HepG2 (cell line): ENCODE results near the gene MEX3D. TPM values are rescaled to one million over a fixed set of nuclear protein-coding genes. Genes with fewer than 3 reads are reported as not detected.

ENCODE experiments used
- ATF3 ChIP-seq: sonication (generic); formaldehyde crosslinking; IDR thresholded peaks from 2 replicates; pipeline ENCODE4 v1.4.0; 2020; ENCODE audit warnings: missing genetic modification reagents
- FOXC1 ChIP-seq: sonication (generic); formaldehyde crosslinking; IDR thresholded peaks from 2 replicates; pipeline ENCODE4 v1.8.0; 2022; ENCODE audit warnings: mild to moderate bottlenecking, missing genetic modification reagents, borderline replicate concordance
- GATAD1 ChIP-seq: IDR thresholded peaks from 2 replicates; pipeline ENCODE4 v1.6.1; 2016; ENCODE audit warnings: missing genetic modification reagents, missing compliant biosample characterization
- HIVEP1 ChIP-seq: sonication (generic); formaldehyde crosslinking; IDR thresholded peaks from 2 replicates; pipeline ENCODE4 v1.4.0; 2020; ENCODE audit warnings: mild to moderate bottlenecking, missing genetic modification reagents
- HMG20B ChIP-seq: conservative IDR thresholded peaks from 2 replicates; pipeline ENCODE4 v1.6.1; 2016; ENCODE audit warnings: missing genetic modification reagents, missing compliant biosample characterization
- HOXA7 ChIP-seq: sonication (generic); formaldehyde crosslinking; IDR thresholded peaks from 2 replicates; pipeline ENCODE4 v1.8.1; 2022; ENCODE audit warnings: mild to moderate bottlenecking, missing genetic modification reagents, moderate library complexity
- MED8 ChIP-seq: sonication (generic); formaldehyde crosslinking; IDR thresholded peaks from 2 replicates; pipeline ENCODE4 v1.8.1; 2023; ENCODE audit warnings: mild to moderate bottlenecking, missing genetic modification reagents; ENCODE audit not compliant: insufficient replicate concordance
- MXD3 ChIP-seq: IDR thresholded peaks from 2 replicates; pipeline ENCODE4 v1.6.1; 2016; ENCODE audit warnings: mild to moderate bottlenecking, missing biosample characterization, missing genetic modification reagents
- PLSCR1 ChIP-seq: sonication (generic); formaldehyde crosslinking; IDR thresholded peaks from 2 replicates; pipeline ENCODE4 v1.5.0; 2020; ENCODE audit warnings: missing genetic modification reagents, mild to moderate bottlenecking, borderline replicate concordance
- RXRB ChIP-seq: IDR thresholded peaks from 2 replicates; pipeline ENCODE4 v1.6.1; 2016; ENCODE audit warnings: borderline replicate concordance, missing genetic modification reagents, missing compliant biosample characterization
- SAFB2 ChIP-seq: sonication (generic); formaldehyde crosslinking; IDR thresholded peaks from 2 replicates; pipeline ENCODE4 v1.5.1; 2020; ENCODE audit warnings: missing genetic modification reagents, low read depth, mild to moderate bottlenecking, borderline replicate concordance
- SP5 ChIP-seq: IDR thresholded peaks from 2 replicates; pipeline ENCODE4 v1.6.1; 2016; ENCODE audit warnings: low read depth, borderline replicate concordance
- SPEN ChIP-seq: sonication (generic); formaldehyde crosslinking; IDR thresholded peaks from 2 replicates; pipeline ENCODE4 v1.5.1; 2020; ENCODE audit warnings: low read depth, mild to moderate bottlenecking, missing genetic modification reagents
- SRSF1 ChIP-seq: fragments of 200-400 bp; formaldehyde crosslinking; optimal IDR thresholded peaks from 2 replicates; pipeline ENCODE3; 2017; ENCODE audit warnings: mild to moderate bottlenecking, low read depth, low read length, moderate library complexity
- ZBTB38 ChIP-seq: sonication (generic); formaldehyde crosslinking; IDR thresholded peaks from 2 replicates; pipeline ENCODE4 v1.5.1; 2020; ENCODE audit warnings: mild to moderate bottlenecking, missing genetic modification reagents
- ZFP36L2 ChIP-seq: sonication (generic); formaldehyde crosslinking; IDR thresholded peaks from 2 replicates; pipeline ENCODE4 v1.4.0; 2020; ENCODE audit warnings: missing genetic modification reagents
- ZFP90 ChIP-seq: sonication (generic); formaldehyde crosslinking; IDR thresholded peaks from 2 replicates; pipeline ENCODE4 v1.8.0; 2022; ENCODE audit warnings: missing genetic modification reagents, mild to moderate bottlenecking, inconsistent platforms, borderline replicate concordance
- ZIK1 ChIP-seq: sonication (generic); formaldehyde crosslinking; IDR thresholded peaks from 2 replicates; pipeline ENCODE4 v1.5.0; 2020; ENCODE audit warnings: mild to moderate bottlenecking, low read depth, missing genetic modification reagents, borderline replicate concordance
- ZNF205 ChIP-seq: IDR thresholded peaks from 2 replicates; pipeline ENCODE4 v1.6.1; 2018; ENCODE audit warnings: missing biosample characterization, missing genetic modification reagents
- ZNF235 ChIP-seq: sonication (generic); formaldehyde crosslinking; IDR thresholded peaks from 2 replicates; pipeline ENCODE4 v1.8.1; 2023; ENCODE audit warnings: mild to moderate bottlenecking, missing genetic modification reagents, borderline replicate concordance
- ZNF441 ChIP-seq: sonication (generic); formaldehyde crosslinking; IDR thresholded peaks from 2 replicates; pipeline ENCODE4 v1.7.0; 2021; ENCODE audit warnings: missing genetic modification reagents, borderline replicate concordance
- ZNF513 ChIP-seq: sonication (generic); formaldehyde crosslinking; conservative IDR thresholded peaks from 2 replicates; pipeline ENCODE4 v1.5.0; 2020; ENCODE audit warnings: missing genetic modification reagents
- ZNF607 ChIP-seq: sonication (generic); formaldehyde crosslinking; IDR thresholded peaks from 2 replicates; pipeline ENCODE4 v1.5.1; 2020; ENCODE audit warnings: missing genetic modification reagents, mild to moderate bottlenecking, borderline replicate concordance
- ZNF616 ChIP-seq: sonication (generic); formaldehyde crosslinking; IDR thresholded peaks from 2 replicates; pipeline ENCODE4 v1.5.0; 2020; ENCODE audit warnings: low read depth, mild to moderate bottlenecking, missing genetic modification reagents
- ZNF772 ChIP-seq: sonication (generic); formaldehyde crosslinking; IDR thresholded peaks from 2 replicates; pipeline ENCODE4 v1.5.0; 2020; ENCODE audit warnings: mild to moderate bottlenecking, missing genetic modification reagents
- ZNF788 ChIP-seq: sonication (generic); formaldehyde crosslinking; IDR thresholded peaks from 2 replicates; pipeline ENCODE4 v1.5.0; 2020; ENCODE audit warnings: mild to moderate bottlenecking, missing genetic modification reagents, borderline replicate concordance
- polyA plus RNA-seq, 8 experiments: library from polyadenylated mRNA; depleted of rRNA in 3 of 8; stranded (reverse) in 7 of 8; unstranded in 1 of 8; fragments of >200 nt; fragmentation: Illumina TruSeq in 4 of 8; extraction: Trizol in 4 of 8; gene quantifications; 2 replicates each; pipeline versions ENCODE4 v1.2.1 to v1.2.3, GENCODE V29; 2011 to 2016; ENCODE audit warnings: low read depth in 4 of 8, missing spikeins in 1 of 8, mixed read lengths in 1 of 8; ENCODE audit not compliant: insufficient read depth in 1 of 8
- total RNA-seq, 5 experiments: library from RNA; depleted of rRNA; stranded (reverse); fragments of >200 nt; fragmentation: Illumina TruSeq; extraction: Trizol; gene quantifications; 2 replicates each; pipeline ENCODE4 v1.2.3, GENCODE V29; 2016; ENCODE audit warnings: low read depth in 1 of 5

Gene MEX3D
- total and polyA plus RNA-seq, 2 of the 13 experiments (the other 11 are each of a cell fraction or from before 2014, with no cell fraction given), result 3.6 to 17.1 TPM

- TF ChIP-seq ZNF788 (CRISPR knock-in tag) (peak; percentile 68; the same call in 1 of the 2 replicates), ZNF235 (CRISPR knock-in tag) (0 out of 2 replicates have a peak, but pooled peaks have one; percentile 50), ZNF513 (CRISPR knock-in tag) (no peak), ZIK1 (CRISPR knock-in tag) (peak; percentile 91; the same call in 1 of the 2 replicates), GATAD1 (CRISPR knock-in tag) (peak; percentile 74), FOXC1 (CRISPR knock-in tag) (no peak), ZNF441 (0 out of 2 replicates have a peak, but pooled peaks have one; percentile 60), HOXA7 (CRISPR knock-in tag) (no peak), ZNF772 (peak; percentile 52; the same call in 1 of the 2 replicates), ZNF607 (peak; percentile 94), SAFB2 (peak; percentile 72; the same call in 1 of the 2 replicates), SPEN (CRISPR knock-in tag) (peak; percentile 92), ZFP36L2 (CRISPR knock-in tag) (no peak), ZFP90 (CRISPR knock-in tag) (0 out of 2 replicates have a peak, but pooled peaks have one; percentile 43), MXD3 (CRISPR knock-in tag) (peak; percentile 77; the same call in 1 of the 2 replicates), HMG20B (CRISPR knock-in tag) (0 out of 2 replicates have a peak, but pooled peaks have one; percentile 29), ATF3 (CRISPR knock-in tag) (peak; percentile 40; the same call in 1 of the 2 replicates), MED8 (peak; percentile 73), ZNF205 (CRISPR knock-in tag) (0 out of 2 replicates have a peak, but pooled peaks have one; percentile 31), ZBTB38 (CRISPR knock-in tag) (0 out of 2 replicates have a peak, but pooled peaks have one; percentile 29), SRSF1 (no peak), PLSCR1 (CRISPR knock-in tag) (no peak), ZNF616 (CRISPR knock-in tag) (peak; percentile 93), RXRB (CRISPR knock-in tag) (no peak), HIVEP1 (0 out of 2 replicates have a peak, but pooled peaks have one; percentile 60), SP5 (CRISPR knock-in tag) (no peak)
These were observed 24.1 kb upstream of the MEX3D start (continued) for GRCh38 chr19:1592024-1592754.
